ENCODE measurements around the gene COL25A1.

The COL25A1 gene

GRCh38 chr4:109199585-109199984 is 102.9 kb downstream of the COL25A1 start:
- no peaks in the 10 kb centered on the region for H3K36me3 ChIP-seq (replicated peaks; ENCODE audit: low read depth, low read length)
- H3K27me3 ChIP-seq (ENCODE audit: low read depth, low read length), result no peaks in the 10 kb centered on the region
- no peak overlapping the region for H3K4me3 ChIP-seq (ENCODE audit: low read length)
- no peaks in the 10 kb centered on the region for H3K4me1 ChIP-seq (ENCODE audit: low read length)
- H3K9ac ChIP-seq (ENCODE audit: low read length), result no peak overlapping the region
- TF ChIP-seq CTCF (IDR thresholded peaks at IDR 0.05; ENCODE audit: low read depth, low read length) (no peak), EZH2phosphoT487 (IDR thresholded peaks at IDR 0.05; ENCODE audit: low read depth) (no peak)
- no peak overlapping the region for H3K4me2 ChIP-seq (ENCODE audit: low read length)
- H3K27ac ChIP-seq (ENCODE audit: low read length), result no peak overlapping the region
- no peaks in the 10 kb centered on the region for H3K79me2 ChIP-seq (ENCODE audit: low read length)
- no peaks in the 10 kb centered on the region for H4K20me1 ChIP-seq (ENCODE audit: insufficient read depth, low read length)
- no peaks in the 10 kb centered on the region for H3K9me3 ChIP-seq (ENCODE audit: insufficient read depth, low read length)
- no peak overlapping the region for H2AFZ ChIP-seq (ENCODE audit: low read depth, low read length)

- no peak overlapping the region for H2AFZ ChIP-seq (ENCODE audit: low read depth, low read length)
- no peak overlapping the region for H3K27ac ChIP-seq (ENCODE audit: low read length)
- no peak overlapping the region for H3K4me2 ChIP-seq (ENCODE audit: low read length)
- no peaks in the 10 kb centered on the region for H4K20me1 ChIP-seq (ENCODE audit: insufficient read depth, low read length)
- no peaks in the 10 kb centered on the region for H3K27me3 ChIP-seq (ENCODE audit: low read depth, low read length)
- TF ChIP-seq EZH2phosphoT487 (IDR thresholded peaks at IDR 0.05; ENCODE audit: low read depth) (no peak), CTCF (IDR thresholded peaks at IDR 0.05; ENCODE audit: low read depth, low read length) (no peak)
- H3K79me2 ChIP-seq (ENCODE audit: low read length), result no peaks in the 10 kb centered on the region
- no peaks in the 10 kb centered on the region for H3K4me1 ChIP-seq (ENCODE audit: low read length)
- no peaks in the 10 kb centered on the region for H3K36me3 ChIP-seq (replicated peaks; ENCODE audit: low read depth, low read length)
- H3K9me3 ChIP-seq (ENCODE audit: insufficient read depth, low read length), result no peaks in the 10 kb centered on the region
- H3K9ac ChIP-seq (ENCODE audit: low read length), result no peak overlapping the region
- no peak overlapping the region for H3K4me3 ChIP-seq (ENCODE audit: low read length)
These were observed 106.8 kb downstream of the COL25A1 start for GRCh38 chr4:109195646-109196045.

DNA sequence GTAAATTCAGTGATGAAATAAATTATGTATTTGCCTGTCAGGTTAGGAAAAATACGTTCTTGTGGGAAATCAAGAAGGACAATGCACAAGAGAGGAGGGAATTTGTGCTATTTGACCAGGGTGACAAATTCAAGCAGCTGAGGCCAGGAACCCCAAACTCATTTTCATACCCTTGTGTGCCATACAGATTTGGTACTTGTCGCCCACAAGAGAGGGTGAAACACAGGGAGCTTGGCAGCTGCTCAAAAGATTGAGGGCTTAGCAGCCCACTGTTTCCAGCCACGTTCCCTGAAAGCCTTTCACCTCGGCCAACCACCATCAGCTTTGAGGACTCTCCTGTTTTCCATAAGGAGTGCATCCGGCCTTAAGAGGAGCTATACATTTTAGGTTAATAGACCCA is 111.2 kb downstream of the COL25A1 start:
- Histone ChIP-seq H3K4me3 (ENCODE audit: low read length) (no peak overlapping the region), H4K20me1 (ENCODE audit: insufficient read depth, low read length) (no peaks in the 10 kb centered on the region), H3K4me2 (ENCODE audit: low read length) (no peak overlapping the region), H3K9me3 (ENCODE audit: insufficient read depth, low read length) (no peaks in the 10 kb centered on the region), H3K79me2 (ENCODE audit: low read length) (no peaks in the 10 kb centered on the region), H3K4me1 (ENCODE audit: low read length) (no peaks in the 10 kb centered on the region), H3K27me3 (ENCODE audit: low read depth, low read length) (no peaks in the 10 kb centered on the region), H2AFZ (ENCODE audit: low read depth, low read length) (no peak overlapping the region), H3K27ac (ENCODE audit: low read length) (no peak overlapping the region), H3K36me3 (replicated peaks; ENCODE audit: low read depth, low read length) (no peaks in the 10 kb centered on the region), H3K9ac (ENCODE audit: low read length) (no peak overlapping the region)
- TF ChIP-seq EZH2phosphoT487 (IDR thresholded peaks at IDR 0.05; ENCODE audit: low read depth), result no peak
- TF ChIP-seq CTCF (IDR thresholded peaks at IDR 0.05; ENCODE audit: low read depth, low read length), result no peak

- H3K36me3 ChIP-seq (replicated peaks; ENCODE audit: low read depth, low read length), result no peaks in the 10 kb centered on the region
- no peak overlapping the region for H3K4me3 ChIP-seq (ENCODE audit: low read length)
- no peaks in the 10 kb centered on the region for H3K79me2 ChIP-seq (ENCODE audit: low read length)
- no peak for TF ChIP-seq CTCF (IDR thresholded peaks at IDR 0.05; ENCODE audit: low read depth, low read length)
- no peak for TF ChIP-seq EZH2phosphoT487 (IDR thresholded peaks at IDR 0.05; ENCODE audit: low read depth)
- H3K9me3 ChIP-seq (ENCODE audit: insufficient read depth, low read length), result no peaks in the 10 kb centered on the region
- H3K27me3 ChIP-seq (ENCODE audit: low read depth, low read length), result no peaks in the 10 kb centered on the region
- H3K9ac ChIP-seq (ENCODE audit: low read length), result no peak overlapping the region
- H3K27ac ChIP-seq (ENCODE audit: low read length), result no peak overlapping the region
- H3K4me2 ChIP-seq (ENCODE audit: low read length), result no peak overlapping the region
- no peak overlapping the region for H2AFZ ChIP-seq (ENCODE audit: low read depth, low read length)
- H4K20me1 ChIP-seq (ENCODE audit: insufficient read depth, low read length), result no peaks in the 10 kb centered on the region
- H3K4me1 ChIP-seq (ENCODE audit: low read length), result no peaks in the 10 kb centered on the region
These were observed 116.0 kb downstream of the COL25A1 start for GRCh38 chr4:109186458-109186945.
